Esophagus (tissue), 2 donors: ENCODE data around the gene TRIM9. TPM values are rescaled to one million over a fixed set of nuclear protein-coding genes. Genes with fewer than 3 reads are reported as not detected.

ENCODE experiments used
- H3K27ac ChIP-seq, 2 donors: one replicate each; pipeline ENCODE4 v1.5.1; 2013; ENCODE audit warnings: low read depth in 2 of 2, mild to moderate bottlenecking in 2 of 2, inconsistent platforms in 1 of 2, low read length in 1 of 2, moderate library complexity in 1 of 2
- H3K27me3 ChIP-seq, 2 donors: one replicate each; pipeline ENCODE4 v1.6.1; 2013; ENCODE audit warnings: low read length in 2 of 2, control low read depth in 1 of 2, mild to moderate bottlenecking in 1 of 2; ENCODE audit not compliant: insufficient read depth in 2 of 2, control insufficient read depth in 1 of 2
- H3K36me3 ChIP-seq, 2 donors: one replicate each; pipeline ENCODE4 v1.6.1; 2013; ENCODE audit warnings: low read length in 1 of 2; ENCODE audit not compliant: control insufficient read depth in 2 of 2, insufficient read depth in 2 of 2
- H3K4me1 ChIP-seq, 2 donors: one replicate each; pipeline ENCODE4 v1.6.1; 2013; ENCODE audit warnings: low read length in 1 of 2; ENCODE audit not compliant: control insufficient read depth in 2 of 2, insufficient read depth in 2 of 2
- H3K4me3 ChIP-seq, 2 donors: one replicate each; pipeline ENCODE4 v1.5.1; 2013; ENCODE audit warnings: low read length in 2 of 2, mild to moderate bottlenecking in 2 of 2, low read depth in 1 of 2, moderate library complexity in 1 of 2
- H3K9me3 ChIP-seq, 2 donors: one replicate each; pipeline ENCODE4 v1.6.1; 2013; ENCODE audit warnings: mild to moderate bottlenecking in 2 of 2, low read depth in 1 of 2, low read length in 1 of 2, moderate library complexity in 1 of 2; ENCODE audit not compliant: control insufficient read depth in 2 of 2, insufficient read depth in 1 of 2
- WGBS, 2 donors: extraction: QIAGEN DNeasy Blood & Tissue Kit; methylation state at CpG; one replicate each; pipeline ENCODE4 v1.1.7; 2013; 5-methylcytosine and 5-hydroxymethylcytosine counted together
- polyA plus RNA-seq, 2 donors: library from polyadenylated mRNA; stranded (reverse); fragments of 200-250 nt; gene quantifications; one replicate each; pipeline ENCODE4 v1.2.3, GENCODE V29; 2013
- donor health status: healthy with polysubstance abuse.
- donor health status: Bipolar disorder and iron deficiency.

The TRIM9 gene
- polyA plus RNA-seq, 2 donors, result 0.06 to 0.11 TPM

- H3K4me1 ChIP-seq, result no peaks in the 10 kb centered on the region
- no peaks in the 10 kb centered on the region for H3K9me3 ChIP-seq
- H3K27me3 ChIP-seq, result no peaks in the 10 kb centered on the region
- no peak overlapping the region for H3K27ac ChIP-seq
- H3K4me3 ChIP-seq, result no peak overlapping the region
- peaks cover 3 to 6% of the 10 kb centered on the region in 2 donors for H3K36me3 ChIP-seq
- 89 to 90% methylated on average over 6 of the region's 6 CpGs for WGBS, 2 donors
Measured at GRCh38 chr14:50928002-50928635, 166.8 kb downstream of the TRIM9 start.

- no peaks in the 10 kb centered on the region for H3K4me1 ChIP-seq
- no peak overlapping the region for H3K4me3 ChIP-seq
- no peak overlapping the region for H3K27ac ChIP-seq
- no peaks in the 10 kb centered on the region for H3K27me3 ChIP-seq
- peaks cover 8 to 9% of the 10 kb centered on the region in 2 donors for H3K36me3 ChIP-seq
- H3K9me3 ChIP-seq, result no peaks in the 10 kb centered on the region
- WGBS, 2 donors, result 84 to 87% methylated on average over 3 of the region's 3 CpGs
Measured at GRCh38 chr14:50926851-50927386, 168.0 kb downstream of the TRIM9 start.

Other genes with a start within 250 kb of the TRIM9 start
- under 1 TPM; 0.36 to 0.45 TPM for gene ABHD12B, start 223.1 kb downstream of the TRIM9 start, polyA plus RNA-seq
- gene PYGL, start 150.6 kb downstream of the TRIM9 start, polyA plus RNA-seq, result 10 to 100 TPM; 35.5 to 69.0 TPM
- 10 to 100 TPM in 1 of 2 donors, 1 to 10 TPM in 1; 4.6 to 12.9 TPM for gene TMX1, start 145.1 kb upstream of the TRIM9 start, polyA plus RNA-seq